ENCODE data around the gene GLIPR2. TPM values are rescaled to one million over a fixed set of nuclear protein-coding genes. Genes with fewer than 3 reads are reported as not detected.

GLIPR2 gene
- total RNA-seq, 4 donors from 2014 or later, result 52.8 to 76.8 (median 59.8) TPM

GRCh38 chr9:36210722-36211121 is 74.2 kb downstream of the GLIPR2 start:
- WGBS, 2 donors (ENCODE audit: low coverage in 1 of 2), result 0 to 80% methylated on average over 1 to 6 of the region's 8 CpGs
- Histone ChIP-seq H3K27ac (peak overlapping the region in 2 of 4 donors; percentile 14 to 23), H3K36me3 (peaks cover 0 to 93% of the 10 kb centered on the region in 2 donors)

GRCh38 chr9:36211510-36211909 is 75.0 kb downstream of the GLIPR2 start:
- Histone ChIP-seq H3K27ac (peak overlapping the region in 1 of 4 donors; percentile 14), H3K36me3 (peaks cover 0 to 92% of the 10 kb centered on the region in 2 donors), H3K4me1 (peaks cover 4 to 95% (median 17%) of the 10 kb centered on the region in 3 donors), H3K4me3 (no peak overlapping the region), H3K9me3 (no peaks in the 10 kb centered on the region), H3K27me3 (no peaks in the 10 kb centered on the region)
- 62 to 73% methylated on average over 6 to 7 of the region's 7 CpGs for WGBS, 2 donors (ENCODE audit: low coverage in 1 of 2)
- no peak for TF ChIP-seq EP300 (IDR thresholded peaks at IDR 0.05)
- no peak for TF ChIP-seq POLR2A (IDR thresholded peaks at IDR 0.05)
- TF ChIP-seq POLR2AphosphoS5 (IDR thresholded peaks at IDR 0.05), result no peak
- no peak for TF ChIP-seq CTCF (IDR thresholded peaks at IDR 0.05)
- ATAC-seq, result no peak

More at GRCh38 chr9:36210722-36211121, 74.2 kb downstream of the GLIPR2 start:
- Histone ChIP-seq H3K4me3 (no peak overlapping the region), H3K27me3 (no peaks in the 10 kb centered on the region), H3K4me1 (peaks cover 4 to 93% (median 17%) of the 10 kb centered on the region in 3 donors), H3K9me3 (no peaks in the 10 kb centered on the region)
- no peak for ATAC-seq
- no peak for TF ChIP-seq EP300 (IDR thresholded peaks at IDR 0.05)
- no peak for TF ChIP-seq POLR2AphosphoS5 (IDR thresholded peaks at IDR 0.05)
- no peak for TF ChIP-seq CTCF (IDR thresholded peaks at IDR 0.05)

GRCh38 chr9:36213387-36213786 is 76.9 kb downstream of the GLIPR2 start:
- no peaks in the 10 kb centered on the region for H3K27me3 ChIP-seq
- no peak overlapping the region for H3K4me3 ChIP-seq
- WGBS, 2 donors (ENCODE audit: low coverage in 1 of 2), result 75 to 80% methylated on average over 1 to 3 of the region's 4 CpGs
- ATAC-seq, result no peak
- H3K36me3 ChIP-seq, result peaks cover 0 to 92% of the 10 kb centered on the region in 2 donors
- peak overlapping the region in 2 of 4 donors; percentile 40 to 53 for H3K27ac ChIP-seq
- no peaks in the 10 kb centered on the region for H3K9me3 ChIP-seq
- H3K4me1 ChIP-seq, result peaks cover 4 to 81% (median 10%) of the 10 kb centered on the region in 3 donors
- no peak for TF ChIP-seq POLR2A (IDR thresholded peaks at IDR 0.05)

Other genes with a start within 250 kb of the GLIPR2 start
- gene HRCT1, start 230.5 kb upstream of the GLIPR2 start, total RNA-seq, result 10 to 100 TPM in 3 of 4 donors, 1 to 10 TPM in 1; 4.0 to 32.7 (median 17.0) TPM
- 1 to 10 TPM in 3 of 4 donors, under 1 TPM in 1; 0.62 to 5.5 (median 2.6) TPM for gene SPAAR, start 227.2 kb upstream of the GLIPR2 start, total RNA-seq
- not detected for gene OR2S2, start 178.6 kb upstream of the GLIPR2 start, total RNA-seq
- 10 to 100 TPM; 12.6 to 29.5 (median 18.6) TPM for gene RECK, start 99.8 kb upstream of the GLIPR2 start, total RNA-seq
- 1 to 10 TPM in 2 of 4 donors, under 1 TPM in 1, not detected in 1; 0.31 to 1.7 (median 1.5) TPM for gene CCIN, start 32.7 kb downstream of the GLIPR2 start, total RNA-seq
- gene CLTA, start 54.2 kb downstream of the GLIPR2 start, total RNA-seq, result 100 to 1,000 TPM; 136 to 195 (median 158) TPM
- gene GNE, start 121.7 kb downstream of the GLIPR2 start, total RNA-seq, result 10 to 100 TPM; 27.3 to 34.2 (median 31.1) TPM